ENCODE results near the gene CD300E.
"Not testable (repeated sequence)": the region's sequence is repeated elsewhere in the genome, so short reads cannot be mapped to it uniquely, and the experiment has no call there.

The CD300E gene

GRCh38 chr17:74579900-74580299 lies 43.6 kb downstream of the CD300E start:
- Mint-ChIP-seq H3K27me3 (peaks cover 37% of the 10 kb centered on the region), H3K9me3 (no peaks in the 10 kb centered on the region), H3K4me3 (no peak overlapping the region), H3K36me3 (ENCODE audit: low read depth) (no peaks in the 10 kb centered on the region), H3K27ac (no peak overlapping the region), H3K4me1 (ENCODE audit: low read depth) (peaks cover 23% of the 10 kb centered on the region)
- intact Hi-C loops (cut with micrococcal nuclease) = no loop called here

DNA sequence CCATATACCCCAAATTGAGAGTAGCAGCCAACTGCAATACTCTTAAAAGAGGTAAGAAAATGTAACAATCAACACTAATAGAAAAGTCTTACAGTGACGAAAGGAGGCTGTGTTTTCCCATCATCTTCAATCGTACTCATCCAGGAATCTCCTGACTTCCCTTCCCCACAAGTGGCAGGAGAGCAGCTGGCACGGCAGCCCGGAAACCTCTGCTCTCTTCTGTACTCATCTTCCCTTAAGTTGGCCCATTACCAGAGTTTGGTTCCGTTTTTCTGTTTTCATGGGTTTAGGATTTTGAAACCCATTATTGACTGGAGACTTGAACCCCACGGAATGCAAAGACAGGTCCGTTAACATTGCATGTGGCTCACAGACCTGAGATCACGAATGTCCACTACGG lies 44.6 kb downstream of the CD300E start:
- H3K36me3 Mint-ChIP-seq (ENCODE audit: low read depth) = no peaks in the 10 kb centered on the region

DNA sequence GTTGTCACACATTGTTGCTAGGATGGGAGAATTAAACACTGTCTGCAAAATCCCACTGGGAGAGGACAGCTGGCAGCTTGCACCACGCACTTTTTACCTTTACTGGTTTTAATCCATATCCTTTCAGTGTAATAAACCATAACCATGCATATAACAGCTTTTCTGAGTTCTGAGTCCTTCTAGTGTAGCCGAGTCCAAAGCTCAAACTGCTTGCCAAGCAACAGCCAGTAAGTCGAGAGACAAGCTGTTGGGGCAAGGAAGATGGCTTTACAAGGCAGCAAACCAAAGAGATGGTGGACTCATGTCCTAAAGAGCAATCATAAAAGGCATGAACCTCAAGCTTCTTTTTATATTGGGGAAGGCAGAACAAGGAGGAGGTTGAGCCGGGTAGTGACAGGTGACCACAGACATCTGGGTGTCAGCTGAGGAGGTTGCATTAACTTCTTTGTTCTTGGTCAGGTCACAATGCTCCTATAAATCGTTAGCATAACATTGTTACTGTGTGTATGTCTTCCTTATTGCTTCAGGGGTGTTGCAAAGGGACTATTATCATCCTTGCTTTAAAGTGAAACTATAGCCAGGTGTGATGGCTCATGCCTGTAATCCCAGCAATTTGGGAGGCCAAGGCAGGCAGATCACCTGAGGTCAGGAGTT lies 48.9 kb downstream of the CD300E start:
- no peaks in the 10 kb centered on the region for H3K9me3 Mint-ChIP-seq
- peaks cover 45% of the 10 kb centered on the region for H3K27me3 Mint-ChIP-seq
- H3K4me3 Mint-ChIP-seq = no peak overlapping the region
- intact Hi-C loops (cut with micrococcal nuclease) = no loop called here
- H3K27ac Mint-ChIP-seq = no peak overlapping the region
- H3K4me1 Mint-ChIP-seq (ENCODE audit: low read depth) = peaks cover 36% of the 10 kb centered on the region
- H3K36me3 Mint-ChIP-seq (ENCODE audit: low read depth) = no peaks in the 10 kb centered on the region

More for the DNA sequence above, 44.6 kb downstream of the CD300E start:
- H3K27ac Mint-ChIP-seq = no peak overlapping the region
- no peak overlapping the region for H3K4me3 Mint-ChIP-seq
- intact Hi-C loops (cut with micrococcal nuclease) = no loop called here
- H3K9me3 Mint-ChIP-seq = no peaks in the 10 kb centered on the region
- peaks cover 23% of the 10 kb centered on the region for H3K4me1 Mint-ChIP-seq (ENCODE audit: low read depth)
- H3K27me3 Mint-ChIP-seq = peaks cover 42% of the 10 kb centered on the region

DNA sequence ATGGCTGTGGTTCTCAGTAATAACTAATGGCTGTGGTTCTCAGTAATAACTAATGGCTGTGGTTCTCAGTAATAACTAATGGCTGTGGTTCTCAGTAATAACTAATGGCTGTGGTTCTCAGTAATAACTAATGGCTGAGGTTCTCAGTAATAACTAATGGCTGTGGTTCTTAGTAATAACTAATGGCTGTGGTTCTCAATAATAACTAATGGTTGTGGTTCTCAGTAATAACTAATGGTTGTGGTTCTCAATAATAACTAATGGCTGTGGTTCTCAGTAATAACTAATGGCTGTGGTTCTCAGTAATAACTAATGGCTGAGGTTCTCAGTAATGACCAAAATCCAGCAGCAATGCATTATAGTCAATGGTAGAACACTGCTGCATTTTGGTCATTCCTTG lies 49.9 kb downstream of the CD300E start:
- H3K9me3 Mint-ChIP-seq; H3K27ac Mint-ChIP-seq; H3K4me3 Mint-ChIP-seq; H3K36me3 Mint-ChIP-seq (ENCODE audit: low read depth); intact Hi-C loops (cut with micrococcal nuclease): not testable (repeated sequence)
- Mint-ChIP-seq H3K4me1 (ENCODE audit: low read depth) (peaks cover 39% of the 10 kb centered on the region), H3K27me3 (peaks cover 40% of the 10 kb centered on the region)

- Mint-ChIP-seq H3K4me1 (ENCODE audit: low read depth) (peaks cover 44% of the 10 kb centered on the region), H3K27me3 (peaks cover 40% of the 10 kb centered on the region), H3K27ac (no peak overlapping the region), H3K4me3 (no peak overlapping the region), H3K36me3 (ENCODE audit: low read depth) (no peaks in the 10 kb centered on the region), H3K9me3 (no peaks in the 10 kb centered on the region)
- intact Hi-C loops (cut with micrococcal nuclease) = no loop called here
Measured at GRCh38 chr17:74573169-74573568, 50.4 kb downstream of the CD300E start.

DNA sequence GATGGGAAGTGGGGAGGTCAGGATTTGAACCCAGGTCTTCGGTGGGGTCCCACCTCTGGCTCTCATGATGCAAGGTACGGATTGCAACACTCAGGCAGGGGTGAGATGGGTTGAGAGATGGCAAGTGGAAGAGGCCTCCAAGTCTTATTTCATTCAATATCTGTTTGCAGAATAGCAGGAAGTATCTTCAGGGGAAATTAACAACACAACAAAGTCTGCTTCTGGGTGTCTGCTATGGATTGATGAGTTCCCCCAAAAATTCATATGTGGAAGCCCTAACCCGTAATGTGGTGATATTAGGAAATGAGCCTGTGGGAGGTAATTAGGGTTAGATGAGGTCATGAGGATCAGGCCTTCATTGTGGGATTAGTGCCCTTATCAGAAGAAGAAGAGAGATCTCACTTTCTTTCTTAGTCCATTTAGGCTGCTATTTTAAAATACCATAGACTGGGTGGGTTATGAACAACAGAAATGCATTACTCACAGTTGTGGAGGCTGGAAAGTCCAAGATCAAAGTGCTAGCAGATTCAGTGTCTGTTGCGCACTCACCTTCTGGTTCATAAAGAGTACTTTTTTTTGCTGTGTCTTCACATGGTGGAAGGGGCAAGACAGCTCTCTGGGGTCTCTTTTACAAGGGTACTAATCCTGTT lies 51.8 kb downstream of the CD300E start:
- Mint-ChIP-seq H3K36me3 (ENCODE audit: low read depth) (no peaks in the 10 kb centered on the region), H3K27me3 (peaks cover 32% of the 10 kb centered on the region), H3K9me3 (no peaks in the 10 kb centered on the region), H3K4me3 (no peak overlapping the region), H3K27ac (no peak overlapping the region), H3K4me1 (ENCODE audit: low read depth) (peaks cover 55% of the 10 kb centered on the region)
- intact Hi-C loops (cut with micrococcal nuclease) = no loop called here

DNA sequence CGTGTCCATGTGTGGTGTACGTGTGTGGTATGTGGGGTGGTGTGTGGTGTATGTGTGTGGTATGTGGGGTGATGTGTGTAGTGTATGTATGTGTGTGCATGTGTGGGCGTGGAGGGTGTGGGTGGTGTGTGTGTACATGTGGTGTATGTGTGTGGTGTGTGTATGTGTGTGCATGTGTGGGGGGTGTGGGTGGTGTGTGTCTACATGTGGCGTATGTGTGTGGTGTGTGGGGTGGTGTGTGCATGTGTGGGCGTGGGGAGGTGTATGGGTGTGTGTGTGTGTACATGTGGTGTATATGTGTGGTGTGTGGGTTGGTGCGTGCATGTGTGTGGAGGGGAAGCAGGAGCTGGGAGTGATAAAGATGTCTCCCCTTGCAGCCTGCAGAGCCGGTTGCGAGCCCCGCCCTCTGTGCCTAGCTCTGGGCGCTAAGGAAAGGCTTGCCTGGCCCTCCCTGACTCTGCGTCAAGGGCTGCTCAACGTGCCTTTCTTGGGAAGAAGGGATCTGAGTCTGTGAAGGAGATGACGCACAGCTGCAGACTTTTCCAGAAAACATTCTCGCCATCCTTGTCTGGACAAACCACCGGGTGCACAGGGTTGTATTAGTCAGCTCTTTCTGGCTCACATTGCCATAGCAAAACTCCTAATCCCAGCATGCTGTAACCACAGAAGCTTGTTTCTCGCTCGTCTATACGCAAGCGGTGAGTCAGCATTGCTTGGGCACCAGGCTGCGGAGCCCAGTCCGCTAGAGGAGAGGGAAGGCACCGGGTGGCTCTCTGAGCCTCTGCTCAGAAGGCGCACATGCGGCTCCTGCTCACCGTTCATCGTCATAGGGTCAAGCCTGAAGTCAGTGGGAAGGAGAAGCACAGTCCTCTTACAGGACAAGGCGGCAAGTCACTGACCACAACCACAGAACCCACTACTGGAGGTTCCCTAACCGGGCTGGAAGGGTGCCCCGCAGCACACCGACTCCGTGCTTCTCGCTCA lies 54.2 kb downstream of the CD300E start:
- H3K4me1 Mint-ChIP-seq (ENCODE audit: low read depth) = peaks cover 68% of the 10 kb centered on the region
- H3K27me3 Mint-ChIP-seq = peaks cover 15% of the 10 kb centered on the region
- H3K27ac Mint-ChIP-seq = peak overlapping the region; percentile 57
- H3K4me3 Mint-ChIP-seq = peak overlapping the region; percentile 30
- intact Hi-C loops (cut with micrococcal nuclease) = loop anchor here (1.0 to 2.0 kb wide), 2 partner anchors 15 to 73 kb away; no protein-coding TSS in a partner anchor
- no peaks in the 10 kb centered on the region for H3K9me3 Mint-ChIP-seq
- H3K36me3 Mint-ChIP-seq (ENCODE audit: low read depth) = no peaks in the 10 kb centered on the region

- intact Hi-C loops (cut with micrococcal nuclease) = loop anchor here (2.0 kb wide), 1 partner anchor 13 kb away; no protein-coding TSS in a partner anchor
- Mint-ChIP-seq H3K4me1 (ENCODE audit: low read depth) (peaks cover 78% of the 10 kb centered on the region), H3K27ac (peak overlapping the region; percentile 57), H3K9me3 (no peaks in the 10 kb centered on the region), H3K36me3 (ENCODE audit: low read depth) (peaks cover 9% of the 10 kb centered on the region), H3K4me3 (no peak overlapping the region), H3K27me3 (peaks cover 19% of the 10 kb centered on the region)
Measured at GRCh38 chr17:74568106-74568873, 55.2 kb downstream of the CD300E start.

- Mint-ChIP-seq H3K27ac (peak within 1 kb of the TSS; percentile 78), H3K27me3 (peaks cover 21% of the 10 kb centered on the region), H3K4me1 (ENCODE audit: low read depth) (peaks cover 82% of the 10 kb centered on the region), H3K9me3 (no peaks in the 10 kb centered on the region), H3K4me3 (peak within 1 kb of the TSS; percentile 81), H3K36me3 (ENCODE audit: low read depth) (peaks cover 13% of the 10 kb centered on the region)
- intact Hi-C loops (cut with micrococcal nuclease) = loop anchor here (1.0 kb wide), 1 partner anchor 21 kb away; the partner anchor contains the start of gene CD300C
Measured at GRCh38 chr17:74567397-74567796, 56.1 kb downstream of the CD300E start, which contains the start of gene CD300H. CD300H (minus strand) TSS chr17:74567509.

DNA sequence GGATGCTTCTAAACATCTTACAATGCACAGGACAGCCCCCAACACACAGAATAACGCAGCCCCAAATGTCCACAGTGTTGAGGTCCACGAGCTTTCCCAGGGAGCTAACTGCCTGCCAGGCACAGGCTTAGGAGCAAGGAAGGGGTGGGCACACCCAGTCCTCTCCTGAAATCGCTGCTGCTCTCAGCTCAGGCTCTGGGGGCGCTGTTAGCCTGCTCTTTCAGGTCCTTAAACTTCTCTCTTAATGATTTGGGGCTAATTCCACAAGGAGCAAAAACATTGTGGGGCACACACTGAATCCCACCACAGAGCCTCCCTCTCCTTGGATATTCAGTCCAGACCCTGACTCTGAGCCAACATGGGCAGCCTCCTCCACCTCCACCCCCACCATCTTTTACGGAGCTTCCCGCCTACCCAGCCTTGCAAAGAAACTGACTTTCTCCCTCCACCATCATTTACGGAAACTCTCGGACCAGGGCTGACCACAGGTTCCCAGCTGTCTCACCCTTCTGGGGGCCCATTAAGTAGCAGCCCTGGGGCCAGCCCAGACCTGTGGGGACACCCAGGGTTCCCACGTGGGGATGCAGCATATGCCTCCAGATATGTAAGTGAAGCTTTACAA lies 57.3 kb downstream of the CD300E start:
- H3K36me3 Mint-ChIP-seq (ENCODE audit: low read depth) = peaks cover 24% of the 10 kb centered on the region
- no peaks in the 10 kb centered on the region for H3K9me3 Mint-ChIP-seq
- peak overlapping the region; percentile 81 for H3K4me3 Mint-ChIP-seq
- intact Hi-C loops (cut with micrococcal nuclease) = loop anchor here (1.0 kb wide), 2 partner anchors 33 to 80 kb away; no protein-coding TSS in a partner anchor
- H3K27me3 Mint-ChIP-seq = peaks cover 30% of the 10 kb centered on the region
- peaks cover 86% of the 10 kb centered on the region for H3K4me1 Mint-ChIP-seq (ENCODE audit: low read depth)
- H3K27ac Mint-ChIP-seq = peak overlapping the region; percentile 16

DNA sequence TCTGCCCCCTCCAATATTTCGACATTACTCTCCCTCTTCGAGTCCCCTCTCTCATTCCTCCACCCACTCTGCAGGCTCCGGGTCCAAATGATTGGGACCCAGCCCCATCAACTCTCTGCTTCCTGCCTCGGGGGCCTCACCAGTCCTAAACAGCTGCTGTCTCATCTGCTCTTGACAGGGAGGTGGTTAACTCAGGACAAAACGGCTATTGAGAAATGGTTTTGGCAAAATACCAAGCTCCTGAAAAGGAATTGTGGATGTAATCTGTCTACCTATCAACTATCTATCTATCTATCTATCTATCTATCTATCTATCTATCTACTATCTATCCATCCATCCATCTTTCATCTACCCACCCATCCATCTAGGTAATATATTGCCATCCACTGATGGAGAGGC lies 58.4 kb downstream of the CD300E start:
- Mint-ChIP-seq H3K27me3 (peaks cover 28% of the 10 kb centered on the region), H3K4me3 (peak overlapping the region; percentile 57), H3K36me3 (ENCODE audit: low read depth) (peaks cover 27% of the 10 kb centered on the region), H3K27ac (peak overlapping the region; percentile 51), H3K9me3 (no peaks in the 10 kb centered on the region), H3K4me1 (ENCODE audit: low read depth) (peaks cover 82% of the 10 kb centered on the region)
- intact Hi-C loops (cut with micrococcal nuclease) = no loop called here

DNA sequence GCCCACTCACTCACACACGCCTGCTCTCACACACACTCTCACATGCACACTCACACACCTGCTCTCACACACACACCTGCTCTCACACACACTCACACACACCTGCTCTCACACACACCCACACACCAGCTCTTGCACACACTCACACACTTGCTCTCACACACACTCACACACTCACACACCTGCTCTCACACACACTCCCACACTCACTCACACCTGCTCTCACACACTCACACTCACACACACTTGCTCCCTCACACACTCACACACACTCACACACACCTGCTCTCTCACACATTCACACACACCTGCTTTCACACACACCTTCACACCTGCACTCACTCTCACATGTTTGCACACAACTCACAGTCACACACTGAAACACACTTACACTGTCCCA lies 60.2 kb downstream of the CD300E start:
- Mint-ChIP-seq H3K4me1 (ENCODE audit: low read depth) (peaks cover 76% of the 10 kb centered on the region), H3K4me3 (peak overlapping the region; percentile 5), H3K27me3 (peaks cover 28% of the 10 kb centered on the region), H3K9me3 (no peaks in the 10 kb centered on the region), H3K36me3 (ENCODE audit: low read depth) (peaks cover 27% of the 10 kb centered on the region), H3K27ac (peak overlapping the region; percentile 6)
- intact Hi-C loops (cut with micrococcal nuclease) = no loop called here

- Mint-ChIP-seq H3K4me3 (no peak overlapping the region), H3K9me3 (no peaks in the 10 kb centered on the region), H3K36me3 (ENCODE audit: low read depth) (peaks cover 32% of the 10 kb centered on the region), H3K27ac (peak overlapping the region; percentile 26), H3K4me1 (ENCODE audit: low read depth) (peaks cover 77% of the 10 kb centered on the region), H3K27me3 (peaks cover 28% of the 10 kb centered on the region)
- intact Hi-C loops (cut with micrococcal nuclease) = no loop called here
Measured at GRCh38 chr17:74561586-74561985, 62.0 kb downstream of the CD300E start.

Data from dendritic cell treated with granulocyte-macrophage colony-stimulating factor and Interleukin-4, amounts not matched to agents 40 ng/mL and 50 ng/mL, for 4 days (primary cell).